ENCODE results near the gene ADARB2.
"Not testable (repeated sequence)": the region's sequence is repeated elsewhere in the genome, so short reads cannot be mapped to it uniquely, and the experiment has no call there.

Gene ADARB2

GRCh38 chr10:1406132-1406966, 331.0 kb downstream of the ADARB2 start:
- DNase-seq (ENCODE audit: low read depth): no peak

GRCh38 chr10:1404323-1405260, 332.7 kb downstream of the ADARB2 start:
- no peak for DNase-seq (ENCODE audit: low read depth)

GRCh38 chr10:1403508-1404322, 333.6 kb downstream of the ADARB2 start:
- no peak for DNase-seq (ENCODE audit: low read depth)

- no peak for DNase-seq (ENCODE audit: low read depth)
Observed at GRCh38 chr10:1402816-1403507, 334.4 kb downstream of the ADARB2 start.

- DNase-seq (ENCODE audit: low read depth): no peak
Observed at GRCh38 chr10:1402016-1402770, 335.1 kb downstream of the ADARB2 start.

- DNase-seq (ENCODE audit: low read depth): no peak
Observed at GRCh38 chr10:1401071-1401965, 336.0 kb downstream of the ADARB2 start.

- DNase-seq (ENCODE audit: low read depth): no peak
Observed at GRCh38 chr10:1400101-1401070, 336.9 kb downstream of the ADARB2 start.

GRCh38 chr10:1399431-1400100, 337.8 kb downstream of the ADARB2 start:
- no peak for DNase-seq (ENCODE audit: low read depth)

GRCh38 chr10:1398626-1399410, 338.5 kb downstream of the ADARB2 start:
- no peak for DNase-seq (ENCODE audit: low read depth)

GRCh38 chr10:1398116-1398515, 339.2 kb downstream of the ADARB2 start:
- DNase-seq (ENCODE audit: low read depth): not testable (repeated sequence)

- no peak for DNase-seq (ENCODE audit: low read depth)
Observed at GRCh38 chr10:1396297-1396635, 341.1 kb downstream of the ADARB2 start.

- DNase-seq (ENCODE audit: low read depth): no peak
Observed at GRCh38 chr10:1395481-1396296, 341.6 kb downstream of the ADARB2 start.

- no peak for DNase-seq (ENCODE audit: low read depth)
Observed at GRCh38 chr10:1395025-1395480, 342.3 kb downstream of the ADARB2 start.

- no peak for DNase-seq (ENCODE audit: low read depth)
Observed at GRCh38 chr10:1394155-1394912, 343.0 kb downstream of the ADARB2 start.

GRCh38 chr10:1393481-1393880, 343.8 kb downstream of the ADARB2 start:
- no peak for DNase-seq (ENCODE audit: low read depth)

All from activated T-helper 9 cell treated with anti-CD3 and anti-CD28 coated beads, Interleukin-2, amount 50 U/mL, for 16 hours (primary cell).